SU-DHL-6 (cell line): ENCODE results near the gene ARHGEF28.

Experiments used
- EZH2phosphoT487 ChIP-seq: fragments of 200-600 bp; sonication (generic), shearing (Covaris generic); conservative IDR thresholded peaks from 2 replicates; pipeline ENCODE4 v1.6.1; 2018; ENCODE audit warnings: mild to moderate bottlenecking, antibody characterized with exemption, low read length, moderate library complexity, mixed read lengths
- TF ChIP-seq, protein P1 (sequence below): fragments of 200-600 bp; sonication (generic); IDR thresholded peaks from one replicate; pipeline ENCODE4 v1.5.1; 2017; ENCODE audit warnings: antibody characterized with exemption, mild to moderate bottlenecking, low read length, moderate library complexity; ENCODE audit not compliant: insufficient read depth, poor library complexity, severe bottlenecking

DNA sequence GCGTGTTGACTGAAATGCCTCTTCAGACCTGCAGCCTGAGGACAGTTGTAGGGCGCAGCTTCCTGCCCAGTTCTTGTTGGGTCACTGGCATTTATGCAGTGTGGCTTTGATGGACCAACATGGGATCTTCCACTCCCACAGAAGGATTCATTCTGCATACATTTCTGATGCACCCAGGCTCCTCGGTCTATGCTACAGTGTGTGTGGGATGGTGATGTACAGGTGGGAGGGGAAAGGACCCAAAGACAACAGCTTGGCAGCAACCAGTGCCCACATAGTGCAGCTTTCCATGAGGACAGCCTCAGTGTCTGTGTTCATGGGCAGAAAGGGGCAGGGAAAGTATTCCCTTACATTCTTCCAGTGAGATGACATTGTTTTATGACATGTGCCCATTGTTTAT is 237.9 kb downstream of the ARHGEF28 start:
- TF ChIP-seq, protein P1, sequence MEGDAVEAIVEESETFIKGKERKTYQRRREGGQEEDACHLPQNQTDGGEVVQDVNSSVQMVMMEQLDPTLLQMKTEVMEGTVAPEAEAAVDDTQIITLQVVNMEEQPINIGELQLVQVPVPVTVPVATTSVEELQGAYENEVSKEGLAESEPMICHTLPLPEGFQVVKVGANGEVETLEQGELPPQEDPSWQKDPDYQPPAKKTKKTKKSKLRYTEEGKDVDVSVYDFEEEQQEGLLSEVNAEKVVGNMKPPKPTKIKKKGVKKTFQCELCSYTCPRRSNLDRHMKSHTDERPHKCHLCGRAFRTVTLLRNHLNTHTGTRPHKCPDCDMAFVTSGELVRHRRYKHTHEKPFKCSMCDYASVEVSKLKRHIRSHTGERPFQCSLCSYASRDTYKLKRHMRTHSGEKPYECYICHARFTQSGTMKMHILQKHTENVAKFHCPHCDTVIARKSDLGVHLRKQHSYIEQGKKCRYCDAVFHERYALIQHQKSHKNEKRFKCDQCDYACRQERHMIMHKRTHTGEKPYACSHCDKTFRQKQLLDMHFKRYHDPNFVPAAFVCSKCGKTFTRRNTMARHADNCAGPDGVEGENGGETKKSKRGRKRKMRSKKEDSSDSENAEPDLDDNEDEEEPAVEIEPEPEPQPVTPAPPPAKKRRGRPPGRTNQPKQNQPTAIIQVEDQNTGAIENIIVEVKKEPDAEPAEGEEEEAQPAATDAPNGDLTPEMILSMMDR = no peak
- TF ChIP-seq EZH2phosphoT487 = no peak
